Hepatocyte (in vitro differentiated cells): Measurements from ENCODE around the gene ZNHIT1. TPM values are rescaled to one million over a fixed set of nuclear protein-coding genes. Genes with fewer than 3 reads are reported as not detected.

Experiments
- DNase-seq: peaks from one replicate; pipeline ENCODE4 v3.0.0-alpha.2; 2016; ENCODE audit warnings: low spot score
- H2AFZ ChIP-seq: fragments of 200-600 bp; sonication (generic); 2 replicates; pipeline ENCODE4 v1.6.0; 2016; ENCODE audit warnings: antibody characterized with exemption, mild to moderate bottlenecking
- H3K27ac ChIP-seq: fragments of 200-600 bp; sonication (generic); 2 replicates; pipeline ENCODE4 v1.5.1; 2016; ENCODE audit warnings: mild to moderate bottlenecking
- H3K27me3 ChIP-seq: fragments of 200-600 bp; sonication (generic); 2 replicates; pipeline ENCODE4 v1.6.1; 2016
- H3K36me3 ChIP-seq: fragments of 200-600 bp; sonication (generic); replicated peaks from 2 replicates; pipeline ENCODE4 v1.5.1; 2016; ENCODE audit warnings: low read depth; ENCODE audit not compliant: insufficient read depth
- H3K4me1 ChIP-seq: fragments of 200-600 bp; sonication (generic); 2 replicates; pipeline ENCODE4 v1.5.1; 2016; ENCODE audit warnings: mild to moderate bottlenecking, moderate library complexity; ENCODE audit not compliant: insufficient read depth
- H3K4me2 ChIP-seq: fragments of 200-600 bp; sonication (generic); 2 replicates; pipeline ENCODE4 v1.6.0; 2016
- H3K4me3 ChIP-seq: fragments of 200-600 bp; sonication (generic); 2 replicates; pipeline ENCODE4 v1.5.1; 2016; ENCODE audit warnings: mild to moderate bottlenecking
- H3K79me2 ChIP-seq: fragments of 200-600 bp; sonication (generic); 2 replicates; pipeline ENCODE4 v1.6.0; 2017; ENCODE audit warnings: mild to moderate bottlenecking
- H3K9me2 ChIP-seq: fragments of 200-600 bp; sonication (generic); replicated peaks from 2 replicates; pipeline ENCODE4 v1.6.0; 2017; ENCODE audit warnings: mild to moderate bottlenecking; ENCODE audit not compliant: insufficient read depth
- H3K9me3 ChIP-seq: fragments of 200-600 bp; sonication (generic); 2 replicates; pipeline ENCODE4 v1.5.1; 2016; ENCODE audit warnings: low read depth, mild to moderate bottlenecking
- H4K20me1 ChIP-seq: fragments of 200-600 bp; sonication (generic); 2 replicates; pipeline ENCODE4 v1.6.0; 2016; ENCODE audit warnings: mild to moderate bottlenecking; ENCODE audit not compliant: insufficient read depth, poor library complexity, severe bottlenecking
- EZH2 ChIP-seq: fragments of 200-600 bp; sonication (generic); IDR thresholded peaks from 2 replicates; pipeline ENCODE4 v1.6.1; 2016; ENCODE audit warnings: antibody characterized with exemption, mild to moderate bottlenecking, borderline replicate concordance
- EZH2phosphoT487 ChIP-seq: fragments of 200-600 bp; sonication (generic); IDR thresholded peaks from one replicate; pipeline ENCODE4 v1.6.1; 2018; ENCODE audit warnings: antibody characterized with exemption, mild to moderate bottlenecking, low read depth, moderate library complexity; ENCODE audit not compliant: unreplicated experiment, severe bottlenecking
- WGBS: methylation state at CpG from one replicate; pipeline ENCODE4 v1.1.6; 2016; ENCODE audit warnings: low lambda C conversion rate; ENCODE audit errors: missing lambda C conversion rate; 5-methylcytosine and 5-hydroxymethylcytosine counted together
- polyA plus RNA-seq: library from polyadenylated mRNA; unstranded; fragments of >200 nt; fragmentation: Nextera tagmentation; extraction: Ambion mirVana; gene quantifications from 2 replicates; pipeline ENCODE4 v1.2.1, GENCODE V29; 2016
- total RNA-seq: library from RNA; depleted of rRNA; stranded (reverse); fragments of >200 nt; gene quantifications from 2 replicates; pipeline ENCODE4 v1.2.3, GENCODE V29; 2014
- TF ChIP-seq, protein P1 (sequence below): fragments of 200-600 bp; sonication (generic); IDR thresholded peaks from 2 replicates; pipeline ENCODE4 v1.5.1; 2016; ENCODE audit warnings: antibody characterized with exemption, mild to moderate bottlenecking; ENCODE audit not compliant: poor library complexity

The ZNHIT1 gene
- total and polyA plus RNA-seq, 2 experiments from 2014 or later = 110 to 117 TPM

DNA sequence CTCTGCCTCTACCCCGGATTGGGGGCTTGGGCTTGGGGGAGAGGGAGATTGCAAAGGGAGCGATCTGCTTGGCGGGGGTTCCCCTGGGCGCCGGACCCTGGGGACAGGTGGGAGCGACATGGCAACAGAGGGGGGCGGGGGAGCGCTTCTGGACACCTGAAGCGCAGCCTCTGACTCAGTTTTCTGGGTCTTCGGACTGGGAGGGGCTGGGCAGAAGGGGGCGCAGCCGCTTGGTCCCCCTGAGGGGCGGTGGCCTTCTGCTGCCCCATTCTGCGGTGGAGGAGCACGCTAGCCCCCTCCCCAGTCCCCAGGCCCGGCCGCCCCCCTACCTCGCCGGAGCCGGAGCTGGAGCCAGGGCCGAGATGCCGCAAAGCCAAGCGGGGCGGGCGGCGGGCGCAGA is 38.3 kb upstream of the ZNHIT1 start:
- H3K9me2 ChIP-seq = no peaks in the 10 kb centered on the region
- WGBS = 0% methylated on average over 12 of the region's 27 CpGs
- no peaks in the 10 kb centered on the region for H3K79me2 ChIP-seq
- H4K20me1 ChIP-seq = no peaks in the 10 kb centered on the region
- H3K9me3 ChIP-seq = no peaks in the 10 kb centered on the region
- peaks cover 5% of the 10 kb centered on the region for H3K4me1 ChIP-seq
- H3K4me2 ChIP-seq = peak overlapping the region; percentile 72
- no peak overlapping the region for H3K4me3 ChIP-seq
- H3K36me3 ChIP-seq = no peaks in the 10 kb centered on the region
- DNase-seq = no peak
- peaks cover 72% of the 10 kb centered on the region for H3K27me3 ChIP-seq
- TF ChIP-seq EZH2 (no peak), EZH2phosphoT487 (no peak)
- H2AFZ ChIP-seq = peak overlapping the region; percentile 31
- no peak overlapping the region for H3K27ac ChIP-seq

DNA sequence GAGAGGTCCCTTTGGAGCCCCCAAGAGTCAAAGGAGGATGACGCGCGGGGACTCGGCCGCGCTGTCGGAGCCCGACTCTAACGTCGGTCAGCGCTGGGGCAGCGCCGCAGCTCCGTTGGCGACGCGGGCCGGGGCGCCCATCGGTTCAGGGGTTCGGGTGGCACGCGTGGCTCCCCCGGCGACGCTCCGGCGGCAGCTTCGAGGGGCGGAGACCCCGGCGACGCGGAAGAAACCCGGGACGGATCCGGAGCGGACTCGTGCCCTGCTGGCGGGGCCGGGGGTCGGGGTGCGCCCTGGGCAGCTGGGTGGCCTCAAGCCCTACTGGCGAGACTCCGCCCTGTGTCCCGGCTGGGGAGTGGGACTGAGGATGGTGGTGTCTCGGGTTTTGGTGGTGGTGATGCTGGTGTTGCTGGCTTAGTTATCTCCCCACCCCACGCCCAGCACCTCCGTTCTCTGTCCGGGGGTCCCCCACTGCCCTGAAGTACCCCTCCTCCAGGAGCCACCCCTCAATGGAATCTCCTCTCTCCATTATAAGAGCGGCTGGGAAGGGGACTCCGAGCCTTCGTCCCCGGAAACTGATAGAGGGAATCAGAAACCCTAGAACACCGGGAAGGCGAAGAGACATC is 37.7 kb upstream of the ZNHIT1 start, which contains the start of gene NAT16:
Gene NAT16, minus strand, starts transcription at position 164 of the 626 bp plus-strand sequence. CDS start 5,486 bp downstream, outside the sequence.
- H3K4me3 ChIP-seq = no peak within 1 kb of the TSS
- no peaks in the 10 kb centered on the region for H3K36me3 ChIP-seq
- peak within 1 kb of the TSS; percentile 72 for H3K4me2 ChIP-seq
- peaks cover 67% of the 10 kb centered on the region for H3K27me3 ChIP-seq
- no peaks in the 10 kb centered on the region for H3K9me3 ChIP-seq
- peak; percentile 99 for TF ChIP-seq EZH2
- TF ChIP-seq, protein P1, sequence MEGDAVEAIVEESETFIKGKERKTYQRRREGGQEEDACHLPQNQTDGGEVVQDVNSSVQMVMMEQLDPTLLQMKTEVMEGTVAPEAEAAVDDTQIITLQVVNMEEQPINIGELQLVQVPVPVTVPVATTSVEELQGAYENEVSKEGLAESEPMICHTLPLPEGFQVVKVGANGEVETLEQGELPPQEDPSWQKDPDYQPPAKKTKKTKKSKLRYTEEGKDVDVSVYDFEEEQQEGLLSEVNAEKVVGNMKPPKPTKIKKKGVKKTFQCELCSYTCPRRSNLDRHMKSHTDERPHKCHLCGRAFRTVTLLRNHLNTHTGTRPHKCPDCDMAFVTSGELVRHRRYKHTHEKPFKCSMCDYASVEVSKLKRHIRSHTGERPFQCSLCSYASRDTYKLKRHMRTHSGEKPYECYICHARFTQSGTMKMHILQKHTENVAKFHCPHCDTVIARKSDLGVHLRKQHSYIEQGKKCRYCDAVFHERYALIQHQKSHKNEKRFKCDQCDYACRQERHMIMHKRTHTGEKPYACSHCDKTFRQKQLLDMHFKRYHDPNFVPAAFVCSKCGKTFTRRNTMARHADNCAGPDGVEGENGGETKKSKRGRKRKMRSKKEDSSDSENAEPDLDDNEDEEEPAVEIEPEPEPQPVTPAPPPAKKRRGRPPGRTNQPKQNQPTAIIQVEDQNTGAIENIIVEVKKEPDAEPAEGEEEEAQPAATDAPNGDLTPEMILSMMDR = no peak
- H3K79me2 ChIP-seq = no peaks in the 10 kb centered on the region
- 8% methylated on average over 47 of the region's 56 CpGs for WGBS
- H3K27ac ChIP-seq = no peak within 1 kb of the TSS
- no peaks in the 10 kb centered on the region for H4K20me1 ChIP-seq
- peaks cover 5% of the 10 kb centered on the region for H3K4me1 ChIP-seq
- H3K9me2 ChIP-seq = no peaks in the 10 kb centered on the region
- no peak for DNase-seq
- peak within 1 kb of the TSS; percentile 31 for H2AFZ ChIP-seq

DNA sequence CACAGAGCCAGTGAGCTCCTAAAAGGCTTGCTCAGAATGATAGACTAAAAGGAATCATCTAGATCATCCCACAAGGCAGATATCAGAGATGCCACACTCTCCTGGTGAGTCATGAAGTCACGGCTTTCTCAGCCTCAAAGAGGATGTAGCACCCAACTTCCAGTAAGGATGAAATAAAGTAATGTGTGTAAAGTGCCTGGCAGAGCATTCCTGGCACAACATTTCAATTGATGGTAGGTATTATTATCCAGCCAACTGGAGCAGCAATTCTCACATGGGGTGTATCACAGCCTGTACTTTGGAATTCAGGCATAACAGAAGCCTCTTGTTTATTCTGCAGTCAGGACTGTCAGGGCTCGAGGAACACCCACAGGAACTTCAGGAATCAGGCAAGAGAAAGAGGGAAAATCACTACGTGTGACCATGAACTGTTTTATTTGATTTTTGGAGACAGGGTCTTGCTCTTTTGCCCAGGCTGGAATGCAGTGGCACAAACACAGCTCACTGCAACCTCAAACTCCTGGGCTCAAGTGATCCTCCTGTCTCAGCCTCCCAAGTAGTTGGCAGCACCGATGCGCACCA is 32.6 kb upstream of the ZNHIT1 start:
- Histone ChIP-seq H2AFZ (no peak overlapping the region), H3K9me2 (no peaks in the 10 kb centered on the region), H3K79me2 (no peaks in the 10 kb centered on the region), H3K27me3 (peaks cover 18% of the 10 kb centered on the region), H3K36me3 (no peaks in the 10 kb centered on the region), H3K27ac (no peak overlapping the region), H4K20me1 (no peaks in the 10 kb centered on the region), H3K4me3 (no peak overlapping the region), H3K4me1 (no peaks in the 10 kb centered on the region), H3K4me2 (no peak overlapping the region), H3K9me3 (no peaks in the 10 kb centered on the region)
- TF ChIP-seq EZH2 (no peak), EZH2phosphoT487 (no peak)
- TF ChIP-seq, protein P1 = no peak
- WGBS = 57% methylated on average over 5 of the region's 5 CpGs
- peak; percentile 32 for DNase-seq

DNA sequence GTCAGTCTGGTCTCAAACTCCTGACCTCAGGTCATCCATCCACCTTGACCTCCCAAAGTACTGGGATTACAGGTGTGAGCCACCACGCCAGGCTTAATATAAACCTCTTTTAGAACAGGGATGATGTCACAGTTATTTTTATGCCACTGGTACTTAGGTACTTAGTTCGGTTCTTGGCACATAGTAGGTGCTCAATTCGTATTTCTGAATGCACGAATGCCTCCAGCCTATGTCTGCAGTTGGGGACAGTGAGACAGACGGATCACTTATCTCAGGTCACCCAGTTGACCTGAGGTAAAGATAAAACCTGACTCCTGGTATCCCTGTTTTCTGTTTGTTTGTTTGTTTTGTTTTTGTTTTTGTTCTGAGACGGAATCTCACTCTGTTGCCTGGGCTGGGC is 31.8 kb upstream of the ZNHIT1 start:
- Histone ChIP-seq H3K4me3 (no peak overlapping the region), H3K4me2 (no peak overlapping the region), H3K9me3 (no peaks in the 10 kb centered on the region), H3K27ac (no peak overlapping the region), H3K27me3 (peaks cover 10% of the 10 kb centered on the region), H3K4me1 (no peaks in the 10 kb centered on the region), H4K20me1 (no peaks in the 10 kb centered on the region), H3K79me2 (no peaks in the 10 kb centered on the region), H3K9me2 (no peaks in the 10 kb centered on the region), H2AFZ (no peak overlapping the region), H3K36me3 (no peaks in the 10 kb centered on the region)
- DNase-seq = no peak
- WGBS = 78% methylated on average over 6 of the region's 6 CpGs
- TF ChIP-seq EZH2phosphoT487 (no peak), EZH2 (no peak)
- TF ChIP-seq, protein P1 = no peak
